22Rv1 (cell line): Measurements from ENCODE around the gene HMCES.
"Not testable (repeated sequence)": the region's sequence is repeated elsewhere in the genome, so short reads cannot be mapped to it uniquely, and the experiment has no call there.

Source experiments
- H3K27ac ChIP-seq: fragments of 450-650 bp; 2 replicates; pipeline ENCODE4 v1.5.1; 2017
- CTCF ChIP-seq: fragments of 450-650 bp; IDR thresholded peaks from 2 replicates; pipeline ENCODE4 v1.5.1; 2017; ENCODE audit warnings: mild to moderate bottlenecking
- ZFX ChIP-seq: fragments of 450-650 bp; IDR thresholded peaks from 2 replicates; pipeline ENCODE4 v1.6.1; 2017; ENCODE audit warnings: antibody characterized with exemption, borderline replicate concordance

HMCES gene

GRCh38 chr3:129235344-129235917 lies 43.2 kb upstream of the HMCES start:
- no peak overlapping the region for H3K27ac ChIP-seq

GRCh38 chr3:129238945-129239705 lies 39.5 kb upstream of the HMCES start:
- no peak overlapping the region for H3K27ac ChIP-seq
- TF ChIP-seq ZFX (no peak), CTCF (no peak)

More at GRCh38 chr3:129235344-129235917, 43.2 kb upstream of the HMCES start:
- no peak for TF ChIP-seq ZFX
- TF ChIP-seq CTCF = no peak

GRCh38 chr3:129239991-129240390 lies 38.7 kb upstream of the HMCES start:
- TF ChIP-seq ZFX (no peak), CTCF (no peak)
- no peak overlapping the region for H3K27ac ChIP-seq

- H3K27ac ChIP-seq = no peak overlapping the region
- TF ChIP-seq ZFX (no peak), CTCF (no peak)
These were observed 38.2 kb upstream of the HMCES start for GRCh38 chr3:129240436-129240835.

GRCh38 chr3:129245141-129245540 lies 33.5 kb upstream of the HMCES start:
- no peak overlapping the region for H3K27ac ChIP-seq
- TF ChIP-seq ZFX (no peak), CTCF (no peak)

GRCh38 chr3:129245641-129246306 lies 32.9 kb upstream of the HMCES start:
- H3K27ac ChIP-seq = not testable (repeated sequence)
- TF ChIP-seq CTCF = peak; percentile 87

- H3K27ac ChIP-seq = no peak overlapping the region
- TF ChIP-seq CTCF (no peak), ZFX (no peak)
These were observed 32.0 kb upstream of the HMCES start for GRCh38 chr3:129246636-129247035.
